ENCODE results near the gene ARMH4. TPM values are rescaled to one million over a fixed set of nuclear protein-coding genes. Genes with fewer than 3 reads are reported as not detected.

The ARMH4 gene
- total and polyA plus RNA-seq, 12 donors = 1.1 to 23.2 (median 9.0) TPM

DNA sequence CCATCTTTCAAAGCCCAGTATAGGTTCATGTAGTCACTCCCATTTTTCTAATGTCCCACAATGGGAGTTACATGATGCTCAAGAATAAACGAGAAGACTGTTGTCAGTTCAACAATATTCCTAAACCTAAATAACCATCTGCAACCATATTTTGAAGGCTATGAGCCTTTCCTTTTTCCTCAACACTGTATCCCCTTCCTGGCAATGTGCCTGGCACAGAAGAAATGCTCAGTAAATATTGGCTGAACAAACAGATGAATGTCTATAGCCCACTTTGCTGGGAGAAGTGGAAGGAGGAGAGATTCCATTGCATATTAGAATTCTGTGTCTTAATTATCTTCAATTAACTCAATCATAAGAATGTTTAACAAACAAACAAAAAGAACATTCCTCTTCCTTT is 6.1 kb downstream of the ARMH4 start:
- Histone ChIP-seq H3K4me3 (no peak overlapping the region), H3K36me3 (replicated peaks in 1 of 2) (no peaks in the 10 kb centered on the region), H3K4me1 (replicated peaks in 1 of 2) (no peaks in the 10 kb centered on the region), H3K9me3 (replicated peaks in 1 of 3) (no peaks in the 10 kb centered on the region), H3K27me3 (no peaks in the 10 kb centered on the region), H3K27ac (no peak overlapping the region)
- no peak for TF ChIP-seq POLR2A (IDR thresholded peaks at IDR 0.05)
- TF ChIP-seq, protein P1, sequence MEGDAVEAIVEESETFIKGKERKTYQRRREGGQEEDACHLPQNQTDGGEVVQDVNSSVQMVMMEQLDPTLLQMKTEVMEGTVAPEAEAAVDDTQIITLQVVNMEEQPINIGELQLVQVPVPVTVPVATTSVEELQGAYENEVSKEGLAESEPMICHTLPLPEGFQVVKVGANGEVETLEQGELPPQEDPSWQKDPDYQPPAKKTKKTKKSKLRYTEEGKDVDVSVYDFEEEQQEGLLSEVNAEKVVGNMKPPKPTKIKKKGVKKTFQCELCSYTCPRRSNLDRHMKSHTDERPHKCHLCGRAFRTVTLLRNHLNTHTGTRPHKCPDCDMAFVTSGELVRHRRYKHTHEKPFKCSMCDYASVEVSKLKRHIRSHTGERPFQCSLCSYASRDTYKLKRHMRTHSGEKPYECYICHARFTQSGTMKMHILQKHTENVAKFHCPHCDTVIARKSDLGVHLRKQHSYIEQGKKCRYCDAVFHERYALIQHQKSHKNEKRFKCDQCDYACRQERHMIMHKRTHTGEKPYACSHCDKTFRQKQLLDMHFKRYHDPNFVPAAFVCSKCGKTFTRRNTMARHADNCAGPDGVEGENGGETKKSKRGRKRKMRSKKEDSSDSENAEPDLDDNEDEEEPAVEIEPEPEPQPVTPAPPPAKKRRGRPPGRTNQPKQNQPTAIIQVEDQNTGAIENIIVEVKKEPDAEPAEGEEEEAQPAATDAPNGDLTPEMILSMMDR (IDR thresholded peaks at IDR 0.05) = no peak
- no peak for DNase-seq
- intact Hi-C loops (cut with DNase I) = no loop called here
- 47 to 83% (median 81%) methylated on average over 1 of the region's 1 CpG for WGBS, 4 donors

DNA sequence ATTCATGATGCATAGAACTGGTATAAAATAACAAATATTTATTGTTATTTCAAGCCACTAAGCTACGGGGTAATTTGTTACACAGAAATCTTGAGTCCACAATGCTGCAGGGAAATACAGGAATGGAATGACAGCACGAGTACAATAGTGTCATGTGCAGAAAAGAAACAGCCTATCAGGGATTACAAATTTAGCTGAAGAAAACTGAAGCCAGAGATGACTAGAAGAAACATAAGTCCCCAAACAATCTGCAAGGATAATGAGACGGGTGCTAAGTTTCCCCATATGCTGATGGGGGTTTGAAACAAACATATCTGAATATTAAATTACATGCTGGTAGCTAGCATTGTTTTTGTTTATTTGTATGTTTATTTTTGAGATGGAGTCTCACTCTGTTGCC is 8.9 kb downstream of the ARMH4 start:
- Histone ChIP-seq H3K4me3 (no peak overlapping the region), H3K4me1 (replicated peaks in 1 of 2) (no peaks in the 10 kb centered on the region), H3K27me3 (no peaks in the 10 kb centered on the region), H3K9me3 (replicated peaks in 1 of 3) (no peaks in the 10 kb centered on the region), H3K36me3 (replicated peaks in 1 of 2) (no peaks in the 10 kb centered on the region), H3K27ac (no peak overlapping the region)
- intact Hi-C loops (cut with DNase I) = no loop called here
- 87 to 92% (median 91%) methylated on average over 3 of the region's 3 CpGs for WGBS, 4 donors
- no peak for TF ChIP-seq POLR2A (IDR thresholded peaks at IDR 0.05)
- TF ChIP-seq, protein P1 (IDR thresholded peaks at IDR 0.05) = no peak
- no peak for DNase-seq

DNA sequence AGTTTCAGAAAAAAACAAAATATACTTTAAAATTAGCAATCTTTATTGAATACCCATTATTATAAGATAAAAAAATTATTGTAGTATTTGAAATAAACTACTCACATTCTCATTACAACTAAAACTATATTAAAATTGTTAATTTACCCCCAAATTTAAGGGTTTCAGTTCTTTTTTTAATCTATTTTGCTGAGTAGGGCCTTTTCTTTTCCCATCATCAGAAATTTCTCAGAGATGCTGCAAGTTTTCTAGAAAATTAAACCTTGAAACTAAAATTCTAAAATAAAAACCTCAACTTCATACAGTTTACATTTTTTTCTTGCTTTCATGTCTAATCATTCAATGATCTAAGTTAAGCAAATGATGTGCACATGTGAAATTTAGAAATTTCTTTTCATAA is 10.1 kb downstream of the ARMH4 start:
- no peaks in the 10 kb centered on the region for H3K27me3 ChIP-seq
- H3K4me1 ChIP-seq (replicated peaks in 1 of 2) = no peaks in the 10 kb centered on the region
- H3K27ac ChIP-seq = no peak overlapping the region
- DNase-seq = no peak
- intact Hi-C loops (cut with DNase I) = no loop called here
- no peaks in the 10 kb centered on the region for H3K9me3 ChIP-seq (replicated peaks in 1 of 3)
- no peaks in the 10 kb centered on the region for H3K36me3 ChIP-seq (replicated peaks in 1 of 2)
- TF ChIP-seq POLR2A (IDR thresholded peaks at IDR 0.05) = no peak
- TF ChIP-seq, protein P1 (IDR thresholded peaks at IDR 0.05) = no peak
- no peak overlapping the region for H3K4me3 ChIP-seq

DNA sequence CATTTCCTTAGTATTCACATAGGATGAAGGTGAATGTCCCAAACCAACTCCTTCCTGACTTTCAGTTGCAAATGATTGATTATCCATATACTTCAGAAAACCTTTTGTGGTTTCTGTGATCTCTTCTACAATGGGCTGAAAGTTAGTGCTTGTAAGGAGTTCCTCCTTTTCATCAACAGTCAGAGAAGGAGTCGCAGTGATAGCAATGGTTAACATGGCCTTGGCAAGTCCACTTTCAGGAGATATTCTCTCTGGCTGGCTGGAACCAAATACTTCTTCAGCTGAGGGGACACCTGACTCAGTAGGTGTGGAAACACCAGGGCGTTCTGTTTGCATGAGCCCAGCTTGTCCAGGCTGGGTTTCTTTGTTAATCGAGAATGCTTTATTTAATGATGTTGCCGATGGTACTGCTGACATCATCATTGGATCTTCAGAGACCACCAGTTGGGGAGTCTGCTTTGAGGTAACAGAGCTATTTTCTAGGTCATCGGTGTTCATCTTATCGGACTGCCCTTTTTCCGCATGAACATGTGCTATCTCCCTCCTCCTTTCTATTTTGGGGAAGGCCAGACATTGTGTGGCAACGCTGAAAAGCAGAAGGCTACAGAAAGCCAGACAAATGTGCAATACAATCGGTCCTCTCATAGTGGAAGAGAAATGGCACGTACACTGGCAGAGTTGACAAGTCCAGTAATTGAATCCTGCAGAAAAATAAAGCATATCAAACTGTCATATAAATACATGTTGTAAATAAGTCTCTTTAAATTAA is 13.1 kb downstream of the ARMH4 start:
- Histone ChIP-seq H3K4me1 (replicated peaks in 1 of 2) (no peaks in the 10 kb centered on the region), H3K9me3 (replicated peaks in 1 of 3) (no peaks in the 10 kb centered on the region), H3K27ac (no peak overlapping the region), H3K36me3 (replicated peaks in 1 of 2) (no peaks in the 10 kb centered on the region), H3K27me3 (no peaks in the 10 kb centered on the region), H3K4me3 (no peak overlapping the region)
- intact Hi-C loops (cut with DNase I) = no loop called here
- no peak for DNase-seq
- WGBS, 4 donors = 64 to 86% (median 79%) methylated on average over 10 of the region's 10 CpGs
- no peak for TF ChIP-seq POLR2A (IDR thresholded peaks at IDR 0.05)
- TF ChIP-seq, protein P1 (IDR thresholded peaks at IDR 0.05) = no peak
